ENCODE results near the gene OVOL1.

OVOL1 gene

DNA sequence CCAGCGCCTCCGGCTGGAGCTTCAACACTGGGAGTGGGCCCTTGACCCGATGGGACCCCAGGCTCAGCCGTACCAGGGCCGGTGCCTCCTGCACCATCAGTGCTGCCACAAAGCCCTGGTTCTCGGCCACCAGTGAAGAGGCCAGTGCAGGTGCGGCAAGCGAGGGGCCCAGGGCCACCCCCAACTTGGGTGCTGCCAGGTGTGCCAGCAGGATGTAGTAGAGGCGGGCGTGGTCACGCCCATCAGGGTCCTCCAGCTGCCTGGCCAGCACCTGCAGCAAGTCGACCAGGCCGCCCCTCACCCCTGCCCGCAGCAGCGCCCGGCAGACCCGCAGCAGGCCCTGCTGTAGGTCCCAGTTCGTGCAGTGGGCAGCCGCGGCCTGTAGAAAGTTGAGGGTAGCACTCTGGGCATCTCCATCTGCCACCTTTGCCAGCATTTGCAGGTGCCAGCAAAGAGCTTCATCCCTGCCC, 8.4 kb upstream of the OVOL1 start:
- DNase-seq (ENCODE audit: low read depth), result no peak

DNA sequence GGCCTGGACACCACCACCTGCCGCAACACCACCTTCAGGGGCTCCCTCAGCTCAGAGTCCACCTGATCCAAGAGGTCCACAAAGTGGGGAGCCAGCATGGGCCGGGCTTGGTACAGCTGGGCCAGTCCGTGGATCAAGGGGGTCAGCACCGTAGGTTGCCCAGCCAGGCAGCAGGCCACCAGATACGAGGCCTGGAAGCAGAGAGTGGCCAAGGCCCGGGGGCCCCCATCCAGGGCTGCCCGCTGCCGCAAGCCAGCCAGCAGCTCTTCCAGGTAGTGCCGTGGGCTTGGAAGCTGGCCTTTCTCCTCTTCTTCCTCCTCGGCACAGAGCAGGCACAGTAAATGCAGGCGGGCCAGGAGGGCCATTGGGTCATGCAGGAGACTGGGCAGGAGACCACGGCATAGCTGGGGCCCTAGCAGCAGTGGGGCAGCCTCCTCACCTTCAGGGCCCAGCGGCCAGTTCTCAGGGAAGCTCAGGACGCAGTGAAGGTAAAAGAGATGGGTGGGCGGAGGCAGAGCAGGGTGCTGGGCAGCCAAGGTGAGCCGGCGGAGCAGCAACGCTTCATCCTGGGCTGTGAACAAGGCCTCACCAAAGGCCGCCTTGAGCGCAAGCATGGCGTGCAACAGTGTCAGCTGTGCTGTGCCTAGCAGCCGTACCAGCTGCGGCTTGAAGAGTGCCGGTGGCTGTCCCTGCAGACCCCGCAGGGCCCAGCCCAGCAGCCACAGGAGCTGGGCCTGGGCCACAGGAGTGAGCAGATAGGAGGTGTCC, 7.8 kb upstream of the OVOL1 start:
- DNase-seq (ENCODE audit: low read depth), result no peak

- no peak for DNase-seq (ENCODE audit: low read depth)
These were observed 7.3 kb upstream of the OVOL1 start for GRCh38 chr11:65779669-65779918.

DNA sequence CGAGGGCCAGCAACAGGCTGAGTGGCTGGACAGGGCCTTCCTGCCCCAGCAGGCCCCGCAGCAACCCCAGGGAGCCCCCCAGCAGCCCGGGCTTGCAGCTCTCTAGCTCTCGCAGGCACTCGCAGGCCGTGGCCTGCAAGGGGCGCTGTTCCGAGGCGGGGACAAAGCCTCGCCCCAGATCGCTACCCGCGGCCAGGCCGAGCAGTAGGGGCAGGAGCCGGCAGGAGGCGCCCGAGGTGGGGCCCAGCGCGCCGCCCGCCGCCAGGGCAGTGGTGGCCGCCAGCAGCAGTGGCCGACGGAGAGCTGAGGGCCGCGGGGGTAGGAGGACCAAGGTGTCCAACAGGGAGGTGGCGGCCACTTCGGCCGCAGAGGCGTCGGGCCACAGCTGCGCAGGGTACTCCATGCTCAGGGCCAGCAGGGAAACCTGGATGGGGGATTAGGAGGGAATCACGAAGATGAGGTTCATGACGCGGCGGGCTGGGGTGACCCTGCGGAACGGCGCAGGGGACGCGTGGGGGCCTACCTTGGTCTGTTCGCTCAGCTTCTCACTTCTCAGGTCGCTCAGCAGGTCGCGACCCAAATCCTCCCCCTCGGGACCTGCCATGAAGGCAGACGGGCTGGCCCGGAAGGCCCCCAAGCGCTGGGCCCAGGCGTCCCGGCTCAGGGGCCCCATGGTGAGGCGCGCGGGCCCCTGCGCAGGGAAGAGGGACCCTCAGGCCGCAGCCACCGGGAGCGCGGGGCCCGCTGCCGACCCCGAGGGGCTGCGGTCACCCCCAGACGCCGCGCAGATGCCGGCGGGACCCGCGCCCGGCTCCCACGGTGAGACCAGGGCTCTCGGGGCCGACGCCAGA, 6.7 kb upstream of the OVOL1 start:
- DNase-seq (ENCODE audit: low read depth), result peak; percentile 76

GRCh38 chr11:65780770-65781151, 6.1 kb upstream of the OVOL1 start, which contains the start of gene AP5B1:
Gene AP5B1 (minus strand): TSS chr11:65780976. CDS start chr11:65780591, 385 bp downstream.
- DNase-seq (ENCODE audit: low read depth), result peak; percentile 52

DNA sequence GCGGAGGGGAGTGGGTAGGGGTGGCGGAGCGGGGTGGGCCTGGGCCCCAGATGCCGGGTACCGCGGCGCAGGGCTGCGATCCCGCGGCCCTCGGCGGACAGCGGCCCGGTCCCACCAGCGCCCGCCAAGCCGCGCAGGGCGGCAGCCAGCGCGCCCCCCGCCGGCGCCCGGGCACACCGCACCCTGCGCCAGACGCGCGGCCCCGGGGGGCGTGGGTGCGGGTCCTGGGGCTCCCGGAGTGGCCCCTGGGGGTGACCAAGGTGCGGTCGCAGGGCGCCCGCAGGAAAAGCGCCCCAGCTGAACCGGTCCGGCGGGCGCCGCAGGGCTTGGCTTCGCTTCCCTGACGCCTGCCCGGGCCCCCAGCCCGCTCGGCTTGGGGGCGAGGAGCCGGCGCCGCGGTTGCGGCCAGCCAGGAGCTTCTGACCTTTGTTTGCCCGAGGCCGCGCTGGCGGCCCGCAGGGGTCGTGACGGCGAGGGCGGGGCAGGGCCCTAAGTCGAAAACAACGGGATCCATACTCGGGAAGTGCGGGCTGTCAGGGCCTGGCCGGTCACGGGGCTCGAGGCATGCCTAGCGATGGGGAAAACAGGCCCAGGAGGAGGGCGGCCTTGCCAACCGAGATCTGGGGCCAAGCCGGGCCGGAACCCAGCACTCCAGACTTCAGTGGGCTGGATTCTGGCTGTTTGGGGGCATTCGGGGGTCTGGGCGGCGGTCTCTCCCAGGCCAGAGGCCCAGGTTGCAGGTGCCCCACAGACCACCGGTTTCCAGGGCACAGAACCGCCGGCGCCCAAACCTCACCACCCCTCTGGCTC, 5.5 kb upstream of the OVOL1 start:
- peak; percentile 45 for DNase-seq (ENCODE audit: low read depth)

DNA sequence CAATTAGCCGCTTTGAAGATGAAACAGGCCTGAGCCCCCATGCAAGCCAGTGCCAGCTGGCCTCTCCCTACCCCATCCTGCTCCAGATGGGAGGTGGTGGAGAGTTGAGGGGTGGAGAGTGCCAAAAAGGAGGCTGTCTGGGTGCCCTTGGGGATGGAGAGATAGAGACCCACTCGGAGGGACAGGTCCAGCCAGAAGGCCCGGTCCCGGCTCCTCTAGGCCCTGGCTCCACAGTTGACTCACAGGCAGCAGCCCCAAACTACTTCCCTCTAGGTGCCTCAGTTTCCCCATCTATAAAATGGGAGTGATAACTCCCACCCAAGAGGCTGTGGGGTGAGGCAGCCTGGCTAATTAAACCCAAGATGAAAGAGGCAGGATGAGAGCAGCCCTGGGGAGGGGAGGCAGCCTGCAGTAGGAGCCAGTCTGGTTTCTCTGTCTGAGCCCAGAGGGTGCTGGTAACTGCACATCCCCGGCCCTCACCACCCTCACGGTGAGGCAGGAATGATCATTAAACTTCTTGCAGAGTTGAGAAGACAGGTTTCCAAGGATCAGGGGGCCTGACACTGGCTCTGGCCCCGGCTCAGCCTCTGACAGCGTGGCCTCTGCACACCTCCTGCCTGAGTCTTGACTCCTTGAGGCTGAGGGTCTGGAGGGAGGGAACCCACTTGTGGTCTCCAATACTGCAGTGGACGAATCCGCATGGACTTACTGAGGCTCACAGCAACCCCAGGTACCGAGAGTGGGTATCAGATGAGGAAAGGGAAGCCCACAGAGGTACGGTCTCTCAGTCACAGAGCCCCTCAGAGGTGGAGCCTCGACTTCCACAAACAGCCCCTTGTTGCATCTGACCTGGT, 4.7 kb upstream of the OVOL1 start:
- no peak for DNase-seq (ENCODE audit: low read depth)

DNA sequence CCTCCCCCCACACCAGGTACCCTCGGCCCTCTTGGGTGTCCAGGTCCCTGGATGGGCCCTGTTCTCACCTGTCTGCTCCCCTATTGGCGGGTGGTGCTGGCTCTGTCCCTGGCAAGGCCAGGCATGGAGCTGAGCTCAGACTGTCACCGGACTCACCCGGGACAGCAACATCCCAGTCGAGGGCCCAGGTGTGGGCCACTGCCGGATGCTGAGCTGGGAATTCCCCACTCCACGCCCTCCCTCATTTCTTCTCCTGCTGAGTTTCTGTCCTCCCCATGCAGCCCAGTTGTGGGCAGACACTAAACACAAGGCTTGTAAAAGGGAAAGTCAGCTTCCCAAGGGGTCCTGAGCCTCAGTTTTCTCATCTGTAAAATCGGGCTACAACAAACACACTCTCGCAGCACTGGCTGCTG, 4.0 kb upstream of the OVOL1 start:
- no peak for DNase-seq (ENCODE audit: low read depth)

GRCh38 chr11:65785319-65786007, 1.4 kb upstream of the OVOL1 start:
- no peak for DNase-seq (ENCODE audit: low read depth)

DNA sequence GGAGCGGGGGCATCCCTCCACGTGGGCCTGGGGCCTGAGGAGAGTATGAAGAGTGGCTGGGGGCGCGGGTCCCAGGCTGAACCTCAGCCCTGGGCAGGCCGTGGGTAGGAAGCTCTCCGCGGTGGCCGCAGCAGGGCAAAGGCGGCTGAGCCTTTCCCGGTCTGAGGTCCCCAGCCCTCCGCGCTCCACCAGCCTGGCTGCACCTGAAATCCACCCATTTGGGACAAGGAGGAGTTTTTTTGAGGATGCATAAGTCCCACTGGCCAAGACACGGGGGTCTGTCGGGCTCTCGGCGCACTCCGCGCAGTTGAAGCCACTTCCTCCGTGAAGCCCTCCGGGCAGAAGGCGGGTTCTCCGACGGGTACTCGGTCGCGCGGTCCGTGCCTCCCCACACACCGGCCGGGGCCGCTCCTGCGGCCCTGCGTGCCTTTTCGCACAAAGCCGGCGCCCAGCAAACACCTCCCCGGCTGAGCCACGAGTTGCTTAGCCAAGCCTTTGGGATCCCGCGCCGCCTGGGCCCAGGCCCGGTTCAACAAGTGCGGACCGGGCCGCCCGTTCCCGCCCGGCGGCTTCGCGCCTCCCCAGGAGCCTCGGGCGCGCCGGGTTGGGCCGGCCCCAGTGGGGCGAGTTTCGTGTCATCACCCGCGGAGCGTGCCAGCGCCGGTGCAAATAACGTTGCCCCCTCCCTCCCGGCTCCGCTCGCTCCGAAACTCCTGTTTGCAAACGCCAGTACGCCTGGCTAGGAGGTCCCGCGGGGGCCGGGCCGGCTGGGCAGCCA, 666 bp upstream of the OVOL1 start:
- DNase-seq (ENCODE audit: low read depth), result no peak

GRCh38 chr11:65787649-65788622, 1.1 kb downstream of the OVOL1 start:
- DNase-seq (ENCODE audit: low read depth), result peak; percentile 63

DNA sequence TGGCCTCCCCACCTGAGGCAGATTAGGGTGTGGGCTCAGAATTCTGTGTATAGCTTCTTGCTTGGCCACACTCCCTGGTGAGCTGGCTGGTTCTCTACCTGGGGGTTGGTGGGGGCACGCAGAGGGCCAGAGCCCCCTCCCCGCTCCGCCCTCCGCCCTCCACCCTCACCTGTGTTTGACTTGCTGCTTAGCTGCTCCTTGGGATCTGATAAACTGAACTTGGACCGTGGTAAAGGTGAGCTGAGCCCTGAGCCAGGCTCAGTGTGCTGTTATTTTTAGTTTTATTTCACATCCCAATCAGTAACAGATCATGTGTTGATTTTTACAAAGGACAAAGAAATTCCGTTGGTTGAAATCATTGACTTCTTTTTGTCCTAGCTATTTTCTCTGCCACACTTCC, 2.0 kb downstream of the OVOL1 start:
- DNase-seq (ENCODE audit: low read depth), result no peak

- no peak for DNase-seq (ENCODE audit: low read depth)
These were observed 2.6 kb downstream of the OVOL1 start for GRCh38 chr11:65789230-65790103.

DNA sequence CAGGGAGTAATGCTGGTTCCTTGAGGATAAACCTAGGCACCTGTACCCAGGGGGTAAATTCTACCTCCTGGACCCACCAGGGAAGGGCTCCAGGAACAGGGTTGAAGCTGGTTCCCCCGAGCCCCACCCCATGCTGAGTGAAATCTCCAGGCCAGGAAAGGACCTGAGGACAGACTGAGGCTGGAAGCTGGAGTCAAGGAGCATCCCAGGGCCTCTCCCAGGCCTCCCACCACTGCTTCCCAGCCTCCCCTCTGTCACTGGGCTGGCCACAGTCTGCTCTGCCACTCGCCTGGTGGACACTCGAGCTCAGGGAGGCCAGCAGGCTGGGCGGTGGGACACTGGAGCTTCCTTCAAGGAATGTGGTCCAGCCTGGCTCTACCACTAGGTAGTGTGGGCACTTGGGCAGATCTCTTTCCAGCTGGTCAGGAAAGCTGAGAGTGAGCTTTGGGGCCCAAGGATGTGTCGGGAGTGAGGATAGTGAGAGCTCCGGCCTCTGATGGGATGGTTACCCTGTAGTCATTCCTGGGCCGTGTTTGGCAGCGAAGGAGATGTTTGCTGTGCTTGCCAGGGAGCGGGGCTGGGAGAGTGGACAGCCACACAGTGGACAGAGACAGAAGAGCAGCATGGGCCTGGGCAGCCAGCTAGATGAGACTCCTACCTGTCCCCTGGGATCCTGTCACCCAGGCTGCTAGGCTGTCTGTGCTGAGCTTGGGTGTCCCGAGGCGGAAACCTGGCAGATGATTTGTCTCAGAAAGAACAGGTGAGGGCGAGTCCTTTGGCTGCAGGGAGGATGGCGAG, 3.4 kb downstream of the OVOL1 start:
- DNase-seq (ENCODE audit: low read depth), result no peak

DNA sequence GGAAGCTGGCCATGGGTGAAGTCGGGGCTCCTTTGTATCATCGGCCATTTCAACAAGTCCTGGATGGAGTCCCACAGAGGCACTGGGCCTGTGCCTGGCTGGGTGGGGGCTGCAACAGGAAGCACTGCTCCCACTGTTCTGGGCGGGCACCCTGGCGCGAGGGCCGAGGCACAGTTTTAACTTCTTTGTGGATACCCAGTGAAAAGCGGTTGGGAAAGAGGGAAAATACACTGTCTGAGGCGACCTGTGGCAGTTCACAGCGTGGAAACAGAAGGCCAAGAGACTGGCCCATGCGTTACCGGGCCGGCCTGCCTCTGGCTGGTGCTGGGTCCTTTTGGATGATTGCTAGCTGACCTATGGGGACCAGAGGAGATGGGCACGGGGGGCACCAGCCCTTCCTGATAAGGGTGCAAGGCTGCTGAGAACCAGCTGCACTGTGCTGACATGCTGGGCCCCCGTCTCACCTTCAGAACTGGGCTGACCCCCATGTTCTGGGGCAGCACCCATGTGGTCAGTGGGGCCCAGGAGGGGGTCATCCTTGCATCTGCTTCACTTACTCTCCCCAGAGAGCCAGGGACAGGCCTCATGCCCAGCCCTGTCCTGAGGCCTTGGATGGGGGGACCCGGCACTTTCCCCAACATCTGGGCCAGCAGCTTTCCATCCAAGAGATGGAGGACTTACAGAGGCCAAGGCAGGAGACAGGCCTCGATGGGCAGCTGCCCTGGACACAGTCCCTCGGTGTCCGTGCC, 4.2 kb downstream of the OVOL1 start:
- DNase-seq (ENCODE audit: low read depth), result no peak

GRCh38 chr11:65791719-65792213, 4.9 kb downstream of the OVOL1 start:
- DNase-seq (ENCODE audit: low read depth), result peak; percentile 35

All from CMK (cell line).